Urinary bladder (tissue), 4 donors: ENCODE measurements around the gene PHETA1. TPM values are rescaled to one million over a fixed set of nuclear protein-coding genes. Genes with fewer than 3 reads are reported as not detected.

Source experiments
- DNase-seq: peaks from one replicate; pipeline ENCODE4 v3.0.0-alpha.2; 2015; ENCODE audit errors: extremely low spot score
- H3K27ac ChIP-seq: one replicate; pipeline ENCODE4 v1.5.1; 2013; ENCODE audit warnings: low read depth, mild to moderate bottlenecking, moderate library complexity
- H3K36me3 ChIP-seq: one replicate; pipeline ENCODE4 v1.6.1; 2013; ENCODE audit warnings: mild to moderate bottlenecking, moderate library complexity; ENCODE audit not compliant: insufficient read depth
- H3K4me1 ChIP-seq: one replicate; pipeline ENCODE4 v1.6.1; 2013; ENCODE audit warnings: mild to moderate bottlenecking, moderate library complexity; ENCODE audit not compliant: insufficient read depth
- H3K4me3 ChIP-seq: one replicate; pipeline ENCODE4 v1.5.1; 2013; ENCODE audit warnings: low read depth, low read length
- WGBS: extraction: QIAGEN DNeasy Blood & Tissue Kit; methylation state at CpG from one replicate; pipeline ENCODE4 v1.1.7; 2013; 5-methylcytosine and 5-hydroxymethylcytosine counted together
- polyA plus RNA-seq: library from polyadenylated mRNA; stranded (reverse); fragments of 200-250 nt; gene quantifications from one replicate; pipeline ENCODE4 v1.2.3, GENCODE V29; 2013
- total RNA-seq: library from RNA; depleted of rRNA; stranded (reverse); fragments of >200 nt; gene quantifications from one replicate; pipeline ENCODE4 v1.2.3, GENCODE V29; 2014
- donor health status: healthy with polysubstance abuse.
- donor health status: healthy.

The PHETA1 gene
- total and polyA plus RNA-seq, 2 donors = 2.5 to 9.8 TPM

DNA sequence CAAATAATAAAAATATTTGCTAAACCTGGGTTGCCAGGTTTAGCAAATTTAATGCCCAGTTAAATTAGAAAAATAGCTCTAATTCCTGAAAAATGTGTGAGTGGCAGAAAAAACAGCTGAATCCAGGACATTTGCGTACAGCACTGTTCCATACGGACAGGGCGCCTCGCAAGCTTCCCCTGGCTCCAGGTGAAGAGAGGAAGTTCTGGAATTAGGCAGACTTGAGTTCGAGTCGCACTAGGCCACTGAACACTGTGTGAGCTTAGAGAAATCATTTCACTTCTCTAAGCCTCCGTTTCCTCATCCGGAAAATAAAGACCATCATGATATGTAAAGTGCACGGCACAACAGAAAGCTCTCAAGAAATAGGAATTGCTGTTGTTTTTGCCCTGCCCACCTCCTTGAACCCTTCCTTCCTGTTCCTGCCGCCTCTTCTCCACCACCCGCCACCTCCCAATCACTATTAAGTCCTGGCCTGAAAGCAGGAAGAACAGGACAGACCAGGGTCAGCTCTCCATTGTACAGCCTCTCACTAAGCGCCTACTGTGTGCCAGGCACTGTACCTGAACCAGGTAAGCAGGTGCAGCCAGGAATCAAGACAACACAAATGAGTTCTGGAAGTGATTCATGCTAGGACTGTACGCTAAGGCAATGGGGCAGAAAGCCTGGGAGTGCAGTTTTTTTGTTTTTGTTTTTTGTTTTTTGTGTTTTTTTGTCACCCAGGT is 763 bp upstream of the PHETA1 start:
- no peaks in the 10 kb centered on the region for H3K4me1 ChIP-seq
- H3K36me3 ChIP-seq = no peaks in the 10 kb centered on the region
- no peak for DNase-seq
- 50% methylated on average over 13 of the region's 13 CpGs for WGBS
- no peak overlapping the region for H3K27ac ChIP-seq
- peak overlapping the region; percentile 86 for H3K4me3 ChIP-seq

DNA sequence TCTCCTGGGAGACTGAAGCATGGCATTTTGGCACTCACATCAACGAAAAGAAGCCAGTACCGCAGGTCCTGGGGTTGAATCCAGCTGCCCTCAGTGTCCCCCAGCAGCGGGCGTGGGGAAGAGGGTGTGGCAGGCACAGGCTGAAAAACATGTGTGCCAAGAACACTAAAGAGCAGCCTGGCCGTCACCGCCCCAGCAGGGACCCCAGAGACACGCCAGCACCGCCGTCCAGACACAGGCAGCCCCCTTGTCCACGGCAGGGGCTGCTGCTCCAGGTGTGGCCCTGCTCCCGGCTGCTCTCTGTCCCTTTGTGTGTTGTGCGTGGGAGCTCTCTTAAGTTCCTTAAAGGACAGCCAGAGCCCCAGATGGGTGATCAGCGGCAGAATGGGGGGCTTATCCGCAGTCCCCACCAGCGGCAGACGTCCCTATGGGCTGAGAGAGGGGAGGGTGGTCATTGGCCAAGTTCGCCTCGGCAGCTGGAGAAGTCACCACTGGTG is 556 bp downstream of the PHETA1 start:
- peak overlapping the region; percentile 86 for H3K4me3 ChIP-seq
- no peak for DNase-seq
- no peak overlapping the region for H3K27ac ChIP-seq
- no peaks in the 10 kb centered on the region for H3K4me1 ChIP-seq
- no peaks in the 10 kb centered on the region for H3K36me3 ChIP-seq
- under 1% methylated on average over 18 of the region's 18 CpGs for WGBS

GRCh38 chr12:111367661-111368221 is 1.2 kb downstream of the PHETA1 start:
- 64% methylated on average over 7 of the region's 7 CpGs for WGBS

DNA sequence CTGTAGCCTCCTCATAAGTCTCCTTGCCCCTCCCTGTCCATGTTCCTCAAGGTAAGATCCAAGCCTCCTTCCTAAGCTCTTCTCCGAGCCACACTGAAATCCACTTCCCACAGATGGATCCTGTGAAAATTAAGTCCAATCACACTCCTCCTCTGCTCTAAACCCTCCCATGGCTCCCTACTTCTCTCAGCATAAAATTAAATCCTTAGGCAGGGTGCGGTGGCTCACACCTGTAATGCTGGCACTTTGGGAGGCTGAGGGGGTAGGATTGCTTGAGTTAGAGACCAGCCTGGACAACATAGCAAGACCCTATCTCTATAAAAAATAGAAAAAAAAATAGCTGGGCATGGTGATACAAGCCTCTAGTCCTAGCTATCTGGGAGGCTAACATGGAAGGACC is 2.3 kb downstream of the PHETA1 start:
- no peak for DNase-seq
- no peaks in the 10 kb centered on the region for H3K4me1 ChIP-seq
- no peak overlapping the region for H3K27ac ChIP-seq
- WGBS = 95% methylated on average over 2 of the region's 2 CpGs
- no peaks in the 10 kb centered on the region for H3K36me3 ChIP-seq
- H3K4me3 ChIP-seq = no peak overlapping the region

More at GRCh38 chr12:111367661-111368221, 1.2 kb downstream of the PHETA1 start:
- DNase-seq = no peak
- no peak overlapping the region for H3K27ac ChIP-seq
- H3K36me3 ChIP-seq = no peaks in the 10 kb centered on the region
- H3K4me1 ChIP-seq = no peaks in the 10 kb centered on the region
- H3K4me3 ChIP-seq = peak overlapping the region; percentile 86

DNA sequence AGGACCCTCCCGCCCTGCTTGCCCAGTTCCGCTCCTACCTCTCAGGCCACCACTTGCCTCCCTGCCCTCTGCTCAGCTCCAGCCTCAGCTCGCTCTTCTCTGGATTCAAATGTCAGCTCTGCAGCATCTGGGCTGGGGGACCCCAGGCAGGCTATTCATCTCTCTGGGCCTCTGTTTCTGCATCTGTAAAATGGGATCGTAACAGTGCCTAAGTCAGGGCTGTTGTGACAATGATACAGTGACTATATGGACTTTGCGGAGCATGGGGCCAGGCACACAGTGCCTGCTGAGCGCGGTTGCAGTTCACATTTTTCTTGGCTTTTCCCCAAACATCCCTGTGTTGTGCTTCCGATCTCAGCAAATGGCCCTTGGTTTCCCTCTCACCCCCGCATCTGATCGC is 2.8 kb downstream of the PHETA1 start:
- 96% methylated on average over 10 of the region's 10 CpGs for WGBS
- no peaks in the 10 kb centered on the region for H3K4me1 ChIP-seq

GRCh38 chr12:111363578-111363977 is 5.3 kb downstream of the PHETA1 start:
- 78% methylated on average over 3 of the region's 3 CpGs for WGBS
- H3K27ac ChIP-seq = no peak overlapping the region
- H3K4me1 ChIP-seq = no peaks in the 10 kb centered on the region
- H3K4me3 ChIP-seq = no peak overlapping the region
- H3K36me3 ChIP-seq = no peaks in the 10 kb centered on the region
- DNase-seq = no peak

More for the DNA sequence above, 2.8 kb downstream of the PHETA1 start:
- H3K36me3 ChIP-seq = no peaks in the 10 kb centered on the region
- no peak overlapping the region for H3K4me3 ChIP-seq
- H3K27ac ChIP-seq = no peak overlapping the region
- no peak for DNase-seq

GRCh38 chr12:111362687-111363475 is 6.0 kb downstream of the PHETA1 start:
- H3K4me3 ChIP-seq = no peak overlapping the region
- H3K4me1 ChIP-seq = no peaks in the 10 kb centered on the region
- WGBS = 94% methylated on average over 59 of the region's 59 CpGs
- no peaks in the 10 kb centered on the region for H3K36me3 ChIP-seq
- no peak for DNase-seq
- no peak overlapping the region for H3K27ac ChIP-seq

DNA sequence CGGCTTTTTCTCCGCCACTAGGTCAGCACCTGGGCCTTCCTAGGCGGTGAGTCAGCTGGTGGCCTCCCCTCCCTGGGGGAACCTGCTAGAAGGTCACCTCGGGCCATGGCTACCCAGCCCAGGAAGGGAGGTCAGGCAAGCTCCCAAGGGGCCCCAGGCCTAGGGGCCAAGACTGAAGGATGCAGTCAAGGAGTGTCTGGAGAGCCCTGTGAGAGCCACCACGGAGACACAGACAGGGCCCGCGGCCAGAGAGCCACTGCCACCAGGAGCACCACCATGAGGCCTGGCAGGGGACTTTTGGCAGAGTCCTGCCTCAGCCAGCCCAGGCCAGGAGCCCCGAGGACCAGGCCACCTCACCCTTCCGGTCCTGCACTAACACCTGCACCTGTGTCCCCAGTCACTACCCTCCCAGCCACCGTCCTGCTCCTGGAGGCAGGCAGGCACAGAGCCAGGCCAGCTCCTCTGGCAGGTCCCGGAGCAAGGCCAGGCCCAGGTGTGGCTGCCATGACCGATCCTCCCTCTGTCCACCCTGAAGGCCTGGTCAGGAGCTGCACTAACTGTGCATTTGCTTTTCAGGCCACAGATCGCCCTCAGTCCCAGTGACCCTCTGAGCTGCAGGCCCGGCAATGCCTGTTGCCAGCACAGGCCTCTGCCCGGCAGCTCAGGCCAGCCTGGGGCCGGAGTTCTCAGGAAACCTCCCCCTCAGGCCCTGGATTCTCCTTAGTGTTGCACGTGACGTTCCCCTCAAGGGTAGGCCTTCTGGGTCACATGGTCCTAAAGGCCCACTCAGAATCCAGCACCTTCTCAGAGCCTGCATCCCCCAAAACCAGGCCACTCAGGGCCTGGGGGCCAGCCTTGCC is 6.9 kb downstream of the PHETA1 start:
- Histone ChIP-seq H3K36me3 (no peaks in the 10 kb centered on the region), H3K4me1 (no peaks in the 10 kb centered on the region), H3K27ac (no peak overlapping the region), H3K4me3 (no peak overlapping the region)
- no peak for DNase-seq
- 83% methylated on average over 18 of the region's 18 CpGs for WGBS

GRCh38 chr12:111361073-111361716 is 7.7 kb downstream of the PHETA1 start:
- Histone ChIP-seq H3K27ac (no peak overlapping the region), H3K4me3 (no peak overlapping the region), H3K4me1 (no peaks in the 10 kb centered on the region), H3K36me3 (no peaks in the 10 kb centered on the region)
- 67% methylated on average over 13 of the region's 13 CpGs for WGBS
- no peak for DNase-seq

- WGBS = 67% methylated on average over 9 of the region's 9 CpGs
- Histone ChIP-seq H3K4me3 (no peak overlapping the region), H3K27ac (no peak overlapping the region), H3K4me1 (no peaks in the 10 kb centered on the region), H3K36me3 (no peaks in the 10 kb centered on the region)
- DNase-seq = no peak
Measured at GRCh38 chr12:111360325-111360930, 8.5 kb downstream of the PHETA1 start.

DNA sequence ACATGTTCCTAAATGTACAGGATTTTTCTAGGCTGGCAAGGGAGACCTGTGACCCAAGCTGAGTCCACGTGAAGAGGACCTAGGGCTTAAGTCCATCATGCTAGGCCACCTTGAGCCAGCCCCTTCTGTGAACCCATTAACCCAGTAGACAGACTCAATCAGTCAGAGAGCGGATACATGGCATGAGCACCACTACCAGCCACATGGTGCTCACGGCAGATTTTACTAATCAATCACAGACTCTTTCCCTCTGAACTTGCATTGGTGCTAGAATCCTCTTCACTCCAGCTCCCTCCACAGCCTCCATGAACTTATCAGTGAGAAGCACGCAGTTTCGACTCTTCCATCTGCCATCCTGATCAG is 9.0 kb downstream of the PHETA1 start:
- Histone ChIP-seq H3K27ac (no peak overlapping the region), H3K36me3 (no peaks in the 10 kb centered on the region), H3K4me1 (no peaks in the 10 kb centered on the region), H3K4me3 (no peak overlapping the region)
- 60% methylated on average over 5 of the region's 5 CpGs for WGBS
- no peak for DNase-seq

- no peaks in the 10 kb centered on the region for H3K4me1 ChIP-seq
Measured at GRCh38 chr12:111359231-111359913, 9.5 kb downstream of the PHETA1 start.

More at GRCh38 chr12:111359231-111359913, 9.5 kb downstream of the PHETA1 start:
- Histone ChIP-seq H3K27ac (no peak overlapping the region), H3K36me3 (no peaks in the 10 kb centered on the region), H3K4me3 (no peak overlapping the region)
- 59% methylated on average over 11 of the region's 11 CpGs for WGBS
- DNase-seq = no peak
